ENCODE results near the gene YOD1.

GRCh38 chr1:207079706-207080241 lies 28.8 kb upstream of the YOD1 start:
- TF ChIP-seq, protein P1, sequence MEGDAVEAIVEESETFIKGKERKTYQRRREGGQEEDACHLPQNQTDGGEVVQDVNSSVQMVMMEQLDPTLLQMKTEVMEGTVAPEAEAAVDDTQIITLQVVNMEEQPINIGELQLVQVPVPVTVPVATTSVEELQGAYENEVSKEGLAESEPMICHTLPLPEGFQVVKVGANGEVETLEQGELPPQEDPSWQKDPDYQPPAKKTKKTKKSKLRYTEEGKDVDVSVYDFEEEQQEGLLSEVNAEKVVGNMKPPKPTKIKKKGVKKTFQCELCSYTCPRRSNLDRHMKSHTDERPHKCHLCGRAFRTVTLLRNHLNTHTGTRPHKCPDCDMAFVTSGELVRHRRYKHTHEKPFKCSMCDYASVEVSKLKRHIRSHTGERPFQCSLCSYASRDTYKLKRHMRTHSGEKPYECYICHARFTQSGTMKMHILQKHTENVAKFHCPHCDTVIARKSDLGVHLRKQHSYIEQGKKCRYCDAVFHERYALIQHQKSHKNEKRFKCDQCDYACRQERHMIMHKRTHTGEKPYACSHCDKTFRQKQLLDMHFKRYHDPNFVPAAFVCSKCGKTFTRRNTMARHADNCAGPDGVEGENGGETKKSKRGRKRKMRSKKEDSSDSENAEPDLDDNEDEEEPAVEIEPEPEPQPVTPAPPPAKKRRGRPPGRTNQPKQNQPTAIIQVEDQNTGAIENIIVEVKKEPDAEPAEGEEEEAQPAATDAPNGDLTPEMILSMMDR (IDR thresholded peaks at IDR 0.05; ENCODE audit: borderline replicate concordance, extremely low read depth, low read length, poor library complexity, severe bottlenecking), result no peak
- no peak for TF ChIP-seq EZH2 (IDR thresholded peaks at IDR 0.05; ENCODE audit: borderline replicate concordance, low read depth, low read length, severe bottlenecking)
